Measurements from ENCODE around the gene CD248.

CD248 gene

DNA sequence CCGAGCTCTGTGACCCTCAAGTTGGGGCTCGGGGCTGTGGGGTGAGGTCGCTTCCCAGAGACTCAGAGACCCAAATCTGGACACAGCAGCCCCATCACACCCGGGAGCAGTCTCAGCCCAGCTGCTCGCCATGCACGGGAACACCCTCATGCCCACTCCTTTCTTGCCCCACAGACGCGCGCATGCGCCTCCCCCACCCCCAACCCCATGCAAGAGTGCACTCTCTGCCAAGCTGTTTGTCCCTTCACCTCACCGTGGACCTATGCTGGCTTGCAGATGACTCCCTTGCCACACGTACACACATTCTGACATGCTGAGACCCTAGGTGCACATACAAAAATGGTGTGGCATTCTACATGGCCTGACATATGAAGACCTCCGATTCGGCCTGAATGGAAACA, 478 bp upstream of the CD248 start:
- TF ChIP-seq, protein P1, sequence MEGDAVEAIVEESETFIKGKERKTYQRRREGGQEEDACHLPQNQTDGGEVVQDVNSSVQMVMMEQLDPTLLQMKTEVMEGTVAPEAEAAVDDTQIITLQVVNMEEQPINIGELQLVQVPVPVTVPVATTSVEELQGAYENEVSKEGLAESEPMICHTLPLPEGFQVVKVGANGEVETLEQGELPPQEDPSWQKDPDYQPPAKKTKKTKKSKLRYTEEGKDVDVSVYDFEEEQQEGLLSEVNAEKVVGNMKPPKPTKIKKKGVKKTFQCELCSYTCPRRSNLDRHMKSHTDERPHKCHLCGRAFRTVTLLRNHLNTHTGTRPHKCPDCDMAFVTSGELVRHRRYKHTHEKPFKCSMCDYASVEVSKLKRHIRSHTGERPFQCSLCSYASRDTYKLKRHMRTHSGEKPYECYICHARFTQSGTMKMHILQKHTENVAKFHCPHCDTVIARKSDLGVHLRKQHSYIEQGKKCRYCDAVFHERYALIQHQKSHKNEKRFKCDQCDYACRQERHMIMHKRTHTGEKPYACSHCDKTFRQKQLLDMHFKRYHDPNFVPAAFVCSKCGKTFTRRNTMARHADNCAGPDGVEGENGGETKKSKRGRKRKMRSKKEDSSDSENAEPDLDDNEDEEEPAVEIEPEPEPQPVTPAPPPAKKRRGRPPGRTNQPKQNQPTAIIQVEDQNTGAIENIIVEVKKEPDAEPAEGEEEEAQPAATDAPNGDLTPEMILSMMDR (IDR thresholded peaks at IDR 0.05; ENCODE audit: low read depth, low read length, missing control alignments) = no peak
- in situ Hi-C loops (cut with HindIII; ENCODE audit: low sequenced_read_pairs) = no loop called here
- no peak overlapping the region for H3K4me3 ChIP-seq (ENCODE audit: low read depth, low read length)
- no peak for DNase-seq (ENCODE audit: low read depth)

GRCh38 chr11:66315921-66316811, 678 bp downstream of the CD248 start:
- in situ Hi-C loops (cut with HindIII; ENCODE audit: low sequenced_read_pairs) = no loop called here
- peak overlapping the region; percentile 24 for H3K4me3 ChIP-seq (ENCODE audit: low read depth, low read length)
- TF ChIP-seq, protein P1 (IDR thresholded peaks at IDR 0.05; ENCODE audit: low read depth, low read length, missing control alignments) = no peak
- no peak for DNase-seq (ENCODE audit: low read depth)

DNA sequence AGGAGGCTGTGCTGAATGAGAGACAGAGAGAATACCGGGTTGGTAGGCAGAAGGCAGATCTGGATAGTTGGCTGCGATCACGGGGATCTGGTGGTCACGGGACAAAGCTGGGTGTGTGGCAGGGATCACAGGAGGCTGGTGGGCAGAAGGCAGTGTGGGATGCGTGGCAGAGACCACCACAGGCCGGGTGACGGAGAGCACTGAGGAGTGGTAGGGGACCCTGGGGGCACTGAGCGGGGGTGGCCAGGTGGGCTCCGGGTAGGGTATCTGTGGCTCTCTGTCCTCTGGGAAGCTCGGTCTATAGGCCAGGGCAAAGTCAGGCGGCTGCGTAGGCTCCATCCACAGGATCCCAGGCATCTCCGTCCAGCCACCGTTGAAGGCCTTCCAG, 1.4 kb downstream of the CD248 start:
- H3K4me3 ChIP-seq (ENCODE audit: low read depth, low read length) = peak overlapping the region; percentile 24
- in situ Hi-C loops (cut with HindIII; ENCODE audit: low sequenced_read_pairs) = no loop called here
- TF ChIP-seq, protein P1 (IDR thresholded peaks at IDR 0.05; ENCODE audit: low read depth, low read length, missing control alignments) = no peak
- DNase-seq (ENCODE audit: low read depth) = no peak

- no peak for DNase-seq (ENCODE audit: low read depth)
- TF ChIP-seq, protein P1 (IDR thresholded peaks at IDR 0.05; ENCODE audit: low read depth, low read length, missing control alignments) = no peak
- H3K4me3 ChIP-seq (ENCODE audit: low read depth, low read length) = peak overlapping the region; percentile 36
- in situ Hi-C loops (cut with HindIII; ENCODE audit: low sequenced_read_pairs) = no loop called here
These were observed 2.0 kb downstream of the CD248 start for GRCh38 chr11:66314561-66315497.

DNA sequence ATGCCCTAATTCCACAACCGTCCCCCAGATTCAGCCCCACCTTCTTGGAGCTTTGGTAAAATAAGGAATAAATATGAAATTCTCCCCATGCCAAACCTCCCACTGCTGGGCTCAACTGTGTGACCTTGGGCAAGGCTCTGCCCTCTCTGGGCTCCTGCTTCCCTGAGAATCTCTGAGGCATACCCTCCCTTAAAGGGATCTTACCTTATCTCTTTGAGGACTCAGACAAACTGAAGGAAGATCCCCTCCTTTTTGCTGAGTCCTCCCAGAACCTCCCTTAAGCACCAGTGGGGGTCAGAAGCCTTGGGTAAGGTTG, 2.7 kb downstream of the CD248 start:
- TF ChIP-seq, protein P1 (IDR thresholded peaks at IDR 0.05; ENCODE audit: low read depth, low read length, missing control alignments) = no peak
- H3K4me3 ChIP-seq (ENCODE audit: low read depth, low read length) = peak overlapping the region; percentile 36
- no peak for DNase-seq (ENCODE audit: low read depth)
- in situ Hi-C loops (cut with HindIII; ENCODE audit: low sequenced_read_pairs) = no loop called here

DNA sequence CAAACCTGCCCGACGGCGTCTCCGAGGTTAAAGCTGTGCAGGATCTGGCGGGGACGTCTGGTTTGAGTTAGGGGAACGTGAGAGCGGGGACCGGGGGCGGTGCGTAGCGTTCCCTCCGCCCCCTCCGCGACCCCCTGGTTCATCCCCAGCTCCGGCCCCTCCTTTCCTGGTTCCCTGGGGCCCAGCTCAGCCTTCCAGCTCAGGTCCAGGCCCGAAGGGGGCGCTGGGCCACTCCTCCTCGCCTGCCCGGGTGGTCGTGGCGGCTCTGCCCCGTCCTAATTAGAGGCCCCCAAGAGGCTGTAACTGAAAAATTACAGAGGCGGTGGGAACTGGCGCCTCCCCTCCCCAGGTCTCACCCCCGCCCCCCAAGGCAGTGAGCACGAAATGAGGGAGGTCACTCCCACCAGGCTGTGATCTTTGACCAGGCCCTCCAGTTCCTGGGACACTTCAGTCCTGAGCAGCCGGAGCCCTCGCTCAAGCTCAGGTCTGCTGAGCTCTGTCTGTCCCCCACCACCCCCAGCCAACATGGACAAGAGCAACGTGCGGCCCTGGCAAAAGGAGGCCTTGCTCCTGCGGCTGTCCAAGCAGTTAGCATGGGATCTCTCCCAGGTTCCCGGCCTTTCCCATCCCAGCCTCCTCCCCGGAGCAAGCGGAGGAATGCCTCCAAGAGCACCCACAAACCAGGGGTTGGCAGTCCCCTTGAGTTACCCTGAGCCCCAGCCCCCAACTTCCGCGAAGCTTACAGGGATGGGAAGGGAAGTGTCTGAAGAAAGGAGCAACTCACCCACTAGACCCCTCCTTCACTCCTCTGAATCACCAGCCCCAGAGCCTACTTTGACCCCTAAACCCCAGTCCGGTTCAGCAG, 3.3 kb downstream of the CD248 start:
- in situ Hi-C loops (cut with HindIII; ENCODE audit: low sequenced_read_pairs) = no loop called here
- no peak for DNase-seq (ENCODE audit: low read depth)

More for the DNA sequence above, 3.3 kb downstream of the CD248 start:
- TF ChIP-seq, protein P1 (IDR thresholded peaks at IDR 0.05; ENCODE audit: low read depth, low read length, missing control alignments) = no peak
- peak overlapping the region; percentile 36 for H3K4me3 ChIP-seq (ENCODE audit: low read depth, low read length)
